ENCODE measurements around the gene UMAD1.
"Not testable (repeated sequence)": the region's sequence is repeated elsewhere in the genome, so short reads cannot be mapped to it uniquely, and the experiment has no call there.

Gene UMAD1

GRCh38 chr7:7805511-7806153 lies 165.1 kb downstream of the UMAD1 start:
- no peak for DNase-seq

DNA sequence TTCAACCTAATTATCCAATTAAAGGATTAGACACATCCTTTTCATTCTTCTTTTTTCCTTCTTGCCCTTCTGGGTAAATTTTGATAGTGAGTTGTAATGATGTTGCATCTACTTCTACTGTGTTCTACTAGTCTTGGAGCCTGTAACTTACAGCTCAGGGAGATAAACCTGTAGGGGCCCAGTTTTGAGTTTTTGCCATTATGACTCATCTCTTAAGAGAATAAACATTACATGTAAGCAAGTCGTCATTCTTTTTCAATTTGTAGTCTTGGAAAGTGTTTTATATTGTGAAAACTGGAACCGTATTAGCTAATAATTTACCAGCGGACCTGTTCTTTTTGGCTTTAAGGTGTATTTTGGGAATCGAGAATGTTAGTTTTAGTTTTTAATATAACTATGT lies 167.6 kb downstream of the UMAD1 start:
- no peak for DNase-seq

DNA sequence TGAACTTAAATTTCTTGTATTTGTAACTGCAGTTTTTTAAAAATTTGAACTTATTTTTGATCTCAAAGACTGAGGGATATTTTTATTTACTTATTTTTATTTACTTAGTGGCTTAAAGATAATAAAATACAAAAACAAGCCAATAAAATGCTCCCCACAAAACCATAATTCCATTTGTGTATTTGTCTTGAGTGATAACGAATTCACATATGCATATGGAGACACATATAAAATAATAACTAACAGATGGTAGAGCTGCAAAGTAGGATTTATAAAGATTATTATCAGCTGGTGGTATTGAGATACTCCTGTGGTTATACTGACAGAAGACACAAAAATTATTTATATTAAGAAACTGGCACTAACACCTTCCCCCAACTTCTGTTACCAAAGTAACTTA lies 168.1 kb downstream of the UMAD1 start:
- no peak for DNase-seq

DNA sequence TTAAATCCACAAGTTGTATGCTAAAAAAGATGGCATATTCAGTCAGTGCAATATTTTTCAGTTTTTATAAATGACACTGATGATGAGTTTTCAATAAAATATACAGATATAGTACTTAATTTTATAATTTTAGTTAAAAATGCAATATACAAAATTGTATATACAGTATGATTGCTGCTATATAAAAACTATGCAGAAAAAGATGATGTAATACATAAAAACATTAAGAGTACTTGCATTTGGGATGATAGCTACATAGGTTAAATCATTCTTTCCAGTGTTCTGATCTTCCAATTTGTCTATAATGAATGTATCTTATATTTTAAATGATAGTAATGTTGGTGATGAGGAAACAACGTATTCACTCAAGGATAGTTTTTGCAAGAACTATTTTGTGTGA lies 169.8 kb downstream of the UMAD1 start:
- DNase-seq: no peak

- no peak for DNase-seq
Observed at GRCh38 chr7:7810826-7811225, 170.3 kb downstream of the UMAD1 start.

- DNase-seq: no peak
Observed at GRCh38 chr7:7812112-7812511, 171.6 kb downstream of the UMAD1 start.

DNA sequence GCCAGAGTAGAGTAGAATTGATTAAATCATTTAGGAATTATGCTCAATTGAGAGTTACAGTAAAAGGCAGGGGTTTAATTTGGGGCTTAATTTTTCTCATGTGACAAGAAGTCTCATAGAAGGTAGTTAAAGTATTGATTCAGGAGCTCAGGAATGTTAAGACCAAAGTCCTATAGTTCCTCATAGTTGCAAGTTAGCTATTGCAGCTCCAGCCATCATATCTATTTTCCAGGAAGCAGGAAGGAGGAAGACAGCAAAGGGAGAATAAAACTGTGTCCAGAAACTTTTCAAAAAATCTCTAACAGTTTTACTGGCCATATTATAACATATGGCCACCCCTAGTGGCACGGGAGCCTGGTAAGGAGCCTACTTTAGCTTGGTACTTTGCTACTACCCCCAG lies 174.8 kb downstream of the UMAD1 start:
- no peak for DNase-seq

DNA sequence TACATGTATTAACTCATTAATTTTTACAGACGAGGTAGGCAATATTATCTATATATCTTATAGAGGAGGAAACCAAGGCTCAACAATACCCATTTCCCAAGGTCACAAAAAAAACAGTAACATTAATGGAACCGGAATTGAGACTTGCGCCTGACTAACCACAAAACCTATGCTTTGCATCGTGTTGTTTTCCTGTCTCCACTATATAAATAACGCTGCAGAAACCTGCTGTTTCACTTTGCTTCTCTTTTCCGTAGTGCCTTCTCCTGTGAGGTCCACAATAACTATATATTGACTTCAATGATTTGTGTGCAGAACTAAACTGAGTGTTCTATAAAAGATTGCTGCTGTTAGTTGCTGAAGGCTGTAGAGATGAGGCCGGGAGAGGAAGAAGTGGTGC lies 175.5 kb downstream of the UMAD1 start:
- DNase-seq: no peak

DNA sequence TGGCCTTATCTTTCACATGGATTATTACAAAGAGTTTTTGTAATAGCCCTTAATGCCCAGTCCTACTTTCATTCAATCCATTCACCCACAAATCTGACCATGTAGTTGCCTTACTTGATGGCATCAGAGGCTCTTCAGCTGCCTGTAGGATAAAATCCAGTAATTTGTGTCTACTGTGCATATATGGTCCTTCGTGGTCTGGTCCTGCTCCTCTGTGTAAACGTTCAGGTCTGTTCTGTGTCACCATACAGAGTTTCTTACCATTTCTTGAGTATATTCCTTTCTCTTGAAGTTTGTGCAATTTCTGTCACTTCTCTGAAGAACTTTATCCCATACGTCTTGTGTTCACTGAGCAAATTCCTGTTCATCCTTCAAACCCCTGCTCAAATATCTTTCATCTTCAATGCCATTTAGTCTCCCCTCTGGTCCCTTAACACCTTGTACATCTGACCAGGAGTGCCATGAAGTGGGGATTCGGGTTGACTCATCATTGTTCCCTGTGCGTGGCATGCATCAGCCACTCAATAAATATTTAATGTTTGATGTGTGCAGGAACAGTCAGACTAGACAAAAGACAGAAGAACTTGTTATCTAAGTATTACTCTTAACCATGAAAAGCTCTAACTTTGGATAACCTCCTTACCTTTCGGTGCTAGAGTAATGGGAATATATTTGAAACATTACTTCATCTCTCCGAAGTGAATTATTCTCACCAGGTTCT lies 176.4 kb downstream of the UMAD1 start:
- DNase-seq: no peak

DNA sequence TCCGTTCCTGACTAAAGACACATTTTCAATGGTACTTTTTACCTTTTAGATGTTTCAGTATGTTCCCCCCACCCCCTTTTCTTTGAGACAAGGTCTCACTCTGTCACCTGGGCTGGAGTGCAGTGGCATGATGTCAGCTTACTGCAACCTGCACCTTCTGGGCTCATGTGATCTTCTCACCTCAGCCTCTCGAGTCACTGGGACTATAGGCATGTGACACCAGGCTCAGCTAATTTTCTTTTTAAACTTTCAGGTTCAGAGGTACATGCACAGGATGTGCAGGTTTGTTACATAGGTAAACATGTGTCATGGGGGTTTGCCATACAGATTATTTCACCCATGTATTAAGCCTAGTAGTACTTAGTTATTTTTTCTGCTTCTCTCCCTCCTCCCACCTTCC lies 177.2 kb downstream of the UMAD1 start:
- no peak for DNase-seq

DNA sequence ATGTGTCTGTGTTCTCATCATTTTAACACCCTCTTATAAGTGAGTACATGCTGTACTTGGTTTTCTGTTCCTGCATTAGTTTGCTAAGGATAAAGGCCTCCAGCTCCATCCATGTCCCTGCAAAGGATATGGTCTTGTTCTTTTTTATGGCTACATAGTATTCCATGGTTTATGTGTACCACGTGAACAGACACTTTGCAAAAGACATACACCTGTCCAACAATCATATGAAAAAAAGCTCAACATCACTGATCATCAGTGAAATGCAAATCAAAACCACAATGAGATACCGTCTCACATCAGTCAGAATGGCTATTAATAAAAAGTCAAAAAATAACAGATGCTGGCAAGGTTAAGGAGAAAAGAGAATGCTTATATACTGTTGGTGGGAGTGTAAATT lies 177.6 kb downstream of the UMAD1 start:
- not testable (repeated sequence) for DNase-seq

DNA sequence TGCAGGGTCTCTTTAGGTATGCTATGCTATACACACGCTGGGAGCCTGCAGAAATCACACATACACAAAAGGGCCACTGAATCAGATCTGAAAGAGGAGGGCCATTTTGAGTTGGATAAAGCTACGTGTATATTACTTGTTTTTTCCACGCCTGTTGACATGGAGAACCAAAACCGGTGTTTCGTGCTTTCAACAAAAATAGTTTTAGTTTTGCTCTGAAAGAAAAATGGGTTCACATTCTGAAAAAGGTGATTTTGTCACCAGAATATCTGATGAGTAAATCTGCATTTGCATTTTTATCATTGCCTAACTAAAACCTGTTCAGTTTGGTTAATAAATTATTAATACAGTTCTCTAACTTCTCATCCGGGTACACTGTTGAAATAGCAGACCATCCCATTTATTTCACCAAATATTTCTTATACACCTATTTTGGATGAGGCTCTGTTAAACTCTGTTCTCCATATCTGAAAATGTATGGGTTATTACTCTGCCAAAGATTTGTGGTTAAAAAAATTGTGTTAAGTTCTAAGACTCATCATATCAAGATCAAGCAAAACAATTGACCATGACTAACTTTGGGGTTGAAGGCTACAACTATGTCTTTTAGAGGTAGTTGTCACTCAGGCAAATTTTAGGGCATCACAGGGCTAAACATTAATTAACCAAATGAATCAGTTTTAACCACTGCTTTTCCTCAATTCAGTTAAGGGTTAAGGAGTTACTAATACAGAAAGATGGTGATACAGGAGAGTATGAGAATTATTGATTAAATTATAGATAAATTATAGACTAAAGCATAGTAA lies 179.1 kb downstream of the UMAD1 start:
- no peak for DNase-seq

DNA sequence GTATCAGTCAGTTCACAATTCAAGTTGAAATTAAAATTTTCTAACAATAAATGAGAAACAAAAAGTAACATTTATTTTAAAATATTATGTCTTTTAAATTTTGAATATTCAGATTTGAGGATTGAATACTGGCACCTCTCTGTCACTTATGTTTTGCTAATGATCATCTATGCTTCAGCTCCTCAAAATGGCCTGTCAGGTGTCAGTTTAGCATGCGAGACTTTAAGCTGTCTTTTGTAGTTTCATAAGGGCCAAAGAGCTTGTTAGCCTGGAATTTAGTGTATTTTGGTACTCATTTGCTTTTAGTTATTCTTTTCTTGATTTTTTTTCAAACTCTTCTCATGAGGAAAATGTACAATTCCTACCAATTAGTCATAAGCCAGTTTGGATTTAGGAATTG lies 179.9 kb downstream of the UMAD1 start:
- no peak for DNase-seq

DNA sequence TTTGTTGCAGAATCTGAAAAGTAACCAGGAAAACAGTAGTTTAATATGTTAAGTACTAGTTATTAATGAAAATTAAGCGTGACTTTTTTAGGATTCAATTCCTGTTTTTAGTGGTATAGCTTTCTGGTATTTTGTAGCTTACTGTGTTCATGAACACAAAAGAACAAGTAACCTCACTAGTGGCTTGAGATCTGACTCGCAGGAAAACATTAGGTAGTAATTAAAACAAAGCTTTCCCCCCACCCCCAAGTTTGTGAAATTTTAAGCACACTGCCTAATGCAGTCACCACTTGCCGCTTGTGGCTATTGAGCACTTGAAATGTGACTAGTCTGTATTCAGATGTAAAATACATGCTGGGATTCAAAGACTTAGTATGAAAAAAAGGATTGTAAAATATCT lies 180.4 kb downstream of the UMAD1 start:
- no peak for DNase-seq

DNA sequence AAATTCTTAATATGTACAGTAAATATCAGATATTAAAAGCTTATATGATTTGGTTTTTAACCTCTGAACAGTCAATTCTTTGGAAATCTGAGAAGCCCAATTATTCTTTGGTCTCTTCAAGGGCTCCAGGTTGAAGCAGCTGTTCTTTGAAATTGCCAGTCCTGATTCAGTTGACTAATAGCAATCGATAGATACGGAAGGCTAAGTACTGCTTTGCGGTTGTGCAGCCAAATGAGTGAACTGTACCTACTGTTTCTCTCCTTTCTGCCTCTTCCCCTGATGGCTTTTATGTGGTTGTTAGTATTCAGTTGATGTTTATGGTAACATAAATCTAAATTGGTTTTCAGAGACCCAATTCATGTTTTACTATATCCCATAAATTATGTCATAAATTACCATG lies 181.0 kb downstream of the UMAD1 start:
- DNase-seq: no peak

- DNase-seq: not testable (repeated sequence)
Observed at GRCh38 chr7:7825294-7825693, 184.7 kb downstream of the UMAD1 start.

- peak; percentile 32 for DNase-seq
Observed at GRCh38 chr7:7829667-7830066, 189.1 kb downstream of the UMAD1 start.

- no peak for DNase-seq
Observed at GRCh38 chr7:7830122-7830878, 189.7 kb downstream of the UMAD1 start.

- no peak for DNase-seq
Observed at GRCh38 chr7:7832518-7832917, 192.0 kb downstream of the UMAD1 start.

DNA sequence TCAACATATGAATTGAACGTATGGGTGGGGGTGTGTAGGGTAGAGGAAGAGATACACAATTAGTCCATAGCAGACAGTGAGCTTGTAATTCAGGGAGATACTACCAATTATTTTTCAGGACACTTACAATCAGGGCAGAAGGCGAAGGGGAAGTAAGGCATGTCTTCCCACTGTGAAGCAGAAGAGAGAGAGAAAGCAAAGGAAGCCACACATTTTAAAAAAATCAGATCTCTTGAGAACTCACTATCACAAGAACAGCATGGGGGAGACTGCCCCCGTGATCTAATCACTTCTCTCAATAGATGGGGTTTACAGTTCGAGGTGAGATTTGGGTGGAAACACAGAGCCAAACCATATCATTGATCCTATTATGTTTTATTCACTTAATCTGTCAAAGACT lies 194.2 kb downstream of the UMAD1 start:
- DNase-seq: no peak

DNA sequence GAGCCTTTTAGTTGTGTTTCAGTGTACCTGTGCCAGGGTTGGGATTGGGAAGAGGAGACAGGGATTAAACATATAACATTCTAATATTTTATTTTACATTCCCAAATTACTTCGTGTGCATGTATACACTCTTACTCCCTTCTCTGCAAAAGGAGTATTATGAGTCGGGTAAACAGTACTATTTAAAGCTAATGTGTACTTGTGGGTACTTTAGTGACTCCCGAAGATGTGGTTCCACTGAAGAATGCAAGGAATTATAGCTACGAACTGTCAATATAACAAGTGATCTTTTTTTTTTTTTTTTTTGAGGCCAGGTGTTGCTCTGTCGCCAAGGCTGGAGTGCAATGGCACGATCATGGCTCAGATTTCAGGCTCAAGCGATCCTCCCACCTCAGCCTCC lies 200.5 kb downstream of the UMAD1 start:
- no peak for DNase-seq

DNA sequence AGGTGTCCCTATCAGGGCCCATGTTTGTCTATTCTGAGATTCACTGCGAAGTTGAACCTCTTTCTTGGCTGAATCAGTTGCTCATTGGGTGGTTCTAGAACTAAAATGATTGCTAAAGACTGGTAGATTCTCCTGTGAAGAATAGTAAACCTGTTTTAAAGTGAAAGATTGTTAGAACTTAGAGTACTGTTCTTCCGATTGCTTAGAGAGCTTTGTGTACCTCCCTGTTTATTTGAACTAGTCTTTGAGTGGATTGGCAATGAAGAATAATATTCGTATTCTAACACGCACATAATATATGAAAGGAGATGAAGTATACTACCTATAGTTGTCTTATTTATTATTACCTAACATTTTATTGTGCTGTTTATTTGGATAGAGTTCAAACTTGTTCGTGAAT lies 202.7 kb downstream of the UMAD1 start:
- no peak for DNase-seq

DNA sequence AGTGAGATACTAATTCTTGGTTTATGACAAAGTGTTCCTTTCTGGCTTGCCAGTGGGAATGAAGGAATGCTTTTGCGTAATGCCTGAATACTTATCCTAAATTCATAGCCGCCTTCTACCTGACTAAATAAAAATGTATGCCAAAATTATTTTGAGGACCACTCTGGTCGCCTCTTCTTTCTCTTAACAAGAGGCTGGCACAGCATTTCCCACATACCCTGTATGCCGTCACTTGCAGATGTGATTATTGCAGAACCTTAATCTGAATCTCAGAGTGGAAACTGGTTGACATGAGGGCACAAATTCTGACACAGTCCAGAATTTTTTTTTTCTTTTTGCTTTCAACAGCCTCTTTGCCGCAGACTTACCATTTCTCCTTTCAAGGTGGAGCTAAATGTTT lies 203.4 kb downstream of the UMAD1 start:
- DNase-seq: no peak
